ENCODE measurements around the gene LBH. TPM values are rescaled to one million over a fixed set of nuclear protein-coding genes. Genes with fewer than 3 reads are reported as not detected.

Gene LBH
- total and polyA plus RNA-seq, 2 of the 13 experiments (the other 11 are each of a cell fraction or from before 2014, with no cell fraction given) = 0.09 to 0.25 TPM

DNA sequence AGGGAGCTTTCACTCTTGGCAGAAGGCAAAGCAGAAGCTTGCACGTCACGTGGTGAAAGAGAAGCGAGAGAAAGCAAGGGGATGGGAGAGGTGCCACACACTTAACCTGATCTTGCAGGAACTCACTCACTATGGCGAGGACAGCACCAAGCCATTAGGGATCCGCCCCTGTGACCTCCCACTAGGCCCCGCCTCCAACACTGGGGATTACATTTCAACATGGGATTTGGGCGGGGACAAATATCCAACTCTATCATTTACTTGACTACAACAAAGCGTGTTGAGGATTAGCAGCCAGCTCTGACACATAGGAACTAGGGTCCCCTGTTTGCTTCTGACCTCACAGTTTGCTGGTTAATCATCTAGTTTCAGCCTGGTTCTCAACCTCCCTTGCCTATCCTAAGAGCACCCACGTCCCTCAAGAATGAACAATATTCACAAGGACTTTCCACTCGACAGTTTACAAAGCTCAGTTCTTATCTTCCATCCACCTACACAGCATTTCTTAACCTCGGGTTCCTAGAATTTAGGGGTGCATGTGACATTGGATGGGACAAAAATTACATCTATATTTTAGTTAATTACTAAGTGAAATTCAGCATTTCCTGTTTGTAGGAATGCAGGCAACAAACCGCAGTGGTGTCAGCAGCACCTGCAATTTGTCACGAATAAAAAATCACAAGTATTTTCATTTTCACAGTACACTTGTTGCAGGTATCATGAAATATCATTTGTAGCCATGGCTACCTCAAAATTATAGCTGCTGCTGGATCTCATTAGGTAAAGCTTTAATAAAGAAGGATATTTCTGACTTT is 36.0 kb downstream of the LBH start:
- Histone ChIP-seq H4K20me1 (ENCODE audit: insufficient read depth, low read length) (no peaks in the 10 kb centered on the region), H3K36me3 (replicated peaks in 1 of 2; ENCODE audit: control insufficient read depth in 1 of 2, insufficient read depth in 2 of 2, low read length in 2 of 2) (no peaks in the 10 kb centered on the region), H3K4me2 (ENCODE audit: low read depth, low read length) (no peak overlapping the region), H3K9ac (ENCODE audit: insufficient read depth, low read depth, low read length) (no peak overlapping the region), H3K27me3 (ENCODE audit: control insufficient read depth in 1 of 2, insufficient read depth in 2 of 2, low read length in 2 of 2) (peaks cover 0 to 28% of the 10 kb centered on the region in 2 experiments; a peak in 3 of 5 replicates), H3K27ac (ENCODE audit: extremely low read length, insufficient read depth, low read length) (no peak overlapping the region), H3K4me1 (ENCODE audit: insufficient read depth, low read length) (no peaks in the 10 kb centered on the region), H3K9me3 (ENCODE audit: low read length) (no peaks in the 10 kb centered on the region), H3K4me3 (replicated peaks in 1 of 3; ENCODE audit: insufficient read depth in 1 of 3, low read depth in 2 of 3, low read length in 3 of 3) (no peak overlapping the region), H3K79me2 (ENCODE audit: insufficient read depth, low read length) (no peaks in the 10 kb centered on the region), H2AFZ (ENCODE audit: low read length) (no peak overlapping the region)
- BruUV-seq (replicated peaks) = no TSS peak
- TF ChIP-seq ZNF850 (CRISPR knock-in tag; conservative IDR thresholded peaks at IDR 0.05) (no peak), MTF2 (CRISPR knock-in tag; IDR thresholded peaks at IDR 0.05; ENCODE audit: borderline replicate concordance) (no peak), HDAC2 (CRISPR knock-in tag; IDR thresholded peaks at IDR 0.05) (no peak), ZNF792 (CRISPR knock-in tag; IDR thresholded peaks at IDR 0.05) (no peak), NR3C1 (CRISPR knock-in tag; IDR thresholded peaks at IDR 0.05) (no peak), GTF2F1 (IDR thresholded peaks at IDR 0.05; ENCODE audit: low read length) (no peak), POLR2AphosphoS2 (IDR thresholded peaks at IDR 0.05; ENCODE audit: low read depth, low read length) (no peak), ZNF10 (CRISPR knock-in tag; IDR thresholded peaks at IDR 0.05; ENCODE audit: borderline replicate concordance, low read depth) (no peak), ZNF335 (CRISPR knock-in tag; IDR thresholded peaks at IDR 0.05) (no peak), BORCS8-MEF2B (CRISPR knock-in tag; IDR thresholded peaks at IDR 0.05) (no peak), ZC3H4 (CRISPR knock-in tag; IDR thresholded peaks at IDR 0.05; ENCODE audit: borderline replicate concordance) (no peak), ZSCAN20 (CRISPR knock-in tag; IDR thresholded peaks at IDR 0.05; ENCODE audit: borderline replicate concordance) (no peak), ELF1 (CRISPR knock-in tag; IDR thresholded peaks at IDR 0.05) (no peak), ZNF713 (CRISPR knock-in tag; IDR thresholded peaks at IDR 0.05) (no peak)
- TF ChIP-seq, protein P1, sequence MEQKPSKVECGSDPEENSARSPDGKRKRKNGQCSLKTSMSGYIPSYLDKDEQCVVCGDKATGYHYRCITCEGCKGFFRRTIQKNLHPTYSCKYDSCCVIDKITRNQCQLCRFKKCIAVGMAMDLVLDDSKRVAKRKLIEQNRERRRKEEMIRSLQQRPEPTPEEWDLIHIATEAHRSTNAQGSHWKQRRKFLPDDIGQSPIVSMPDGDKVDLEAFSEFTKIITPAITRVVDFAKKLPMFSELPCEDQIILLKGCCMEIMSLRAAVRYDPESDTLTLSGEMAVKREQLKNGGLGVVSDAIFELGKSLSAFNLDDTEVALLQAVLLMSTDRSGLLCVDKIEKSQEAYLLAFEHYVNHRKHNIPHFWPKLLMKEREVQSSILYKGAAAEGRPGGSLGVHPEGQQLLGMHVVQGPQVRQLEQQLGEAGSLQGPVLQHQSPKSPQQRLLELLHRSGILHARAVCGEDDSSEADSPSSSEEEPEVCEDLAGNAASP (CRISPR knock-in tag; IDR thresholded peaks at IDR 0.05; ENCODE audit: borderline replicate concordance) = no peak
- TF ChIP-seq, protein P2, sequence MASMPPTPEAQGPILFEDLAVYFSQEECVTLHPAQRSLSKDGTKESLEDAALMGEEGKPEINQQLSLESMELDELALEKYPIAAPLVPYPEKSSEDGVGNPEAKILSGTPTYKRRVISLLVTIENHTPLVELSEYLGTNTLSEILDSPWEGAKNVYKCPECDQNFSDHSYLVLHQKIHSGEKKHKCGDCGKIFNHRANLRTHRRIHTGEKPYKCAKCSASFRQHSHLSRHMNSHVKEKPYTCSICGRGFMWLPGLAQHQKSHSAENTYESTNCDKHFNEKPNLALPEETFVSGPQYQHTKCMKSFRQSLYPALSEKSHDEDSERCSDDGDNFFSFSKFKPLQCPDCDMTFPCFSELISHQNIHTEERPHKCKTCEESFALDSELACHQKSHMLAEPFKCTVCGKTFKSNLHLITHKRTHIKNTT (CRISPR knock-in tag; IDR thresholded peaks at IDR 0.05) = no peak
- TF ChIP-seq, protein P3, sequence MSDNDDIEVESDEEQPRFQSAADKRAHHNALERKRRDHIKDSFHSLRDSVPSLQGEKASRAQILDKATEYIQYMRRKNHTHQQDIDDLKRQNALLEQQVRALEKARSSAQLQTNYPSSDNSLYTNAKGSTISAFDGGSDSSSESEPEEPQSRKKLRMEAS (IDR thresholded peaks at IDR 0.05) = no peak
- TF ChIP-seq, protein P4, sequence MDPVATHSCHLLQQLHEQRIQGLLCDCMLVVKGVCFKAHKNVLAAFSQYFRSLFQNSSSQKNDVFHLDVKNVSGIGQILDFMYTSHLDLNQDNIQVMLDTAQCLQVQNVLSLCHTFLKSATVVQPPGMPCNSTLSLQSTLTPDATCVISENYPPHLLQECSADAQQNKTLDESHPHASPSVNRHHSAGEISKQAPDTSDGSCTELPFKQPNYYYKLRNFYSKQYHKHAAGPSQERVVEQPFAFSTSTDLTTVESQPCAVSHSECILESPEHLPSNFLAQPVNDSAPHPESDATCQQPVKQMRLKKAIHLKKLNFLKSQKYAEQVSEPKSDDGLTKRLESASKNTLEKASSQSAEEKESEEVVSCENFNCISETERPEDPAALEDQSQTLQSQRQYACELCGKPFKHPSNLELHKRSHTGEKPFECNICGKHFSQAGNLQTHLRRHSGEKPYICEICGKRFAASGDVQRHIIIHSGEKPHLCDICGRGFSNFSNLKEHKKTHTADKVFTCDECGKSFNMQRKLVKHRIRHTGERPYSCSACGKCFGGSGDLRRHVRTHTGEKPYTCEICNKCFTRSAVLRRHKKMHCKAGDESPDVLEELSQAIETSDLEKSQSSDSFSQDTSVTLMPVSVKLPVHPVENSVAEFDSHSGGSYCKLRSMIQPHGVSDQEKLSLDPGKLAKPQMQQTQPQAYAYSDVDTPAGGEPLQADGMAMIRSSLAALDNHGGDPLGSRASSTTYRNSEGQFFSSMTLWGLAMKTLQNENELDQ (CRISPR knock-in tag; IDR thresholded peaks at IDR 0.05; ENCODE audit: borderline replicate concordance) = no peak
- intact Hi-C loops (cut with micrococcal nuclease; ENCODE audit: unreplicated experiment) = no loop called here
- ATAC-seq (no peak), DNase-seq (ENCODE audit: low spot score) (no peak), FAIRE-seq (no peak)
- ChIA-PET POLR2A (no interaction called here), CTCF (ENCODE audit: low intra/inter-chr PET ratio, low total read pairs) (no interaction called here)
- in situ Hi-C loops (cut with HindIII; ENCODE audit: extremely low pct_ligation_motif_present, low pct_unique_long_range_greater_than_20kb) = no loop called here
- 25% methylated on average over 13 of the region's 13 CpGs for WGBS (ENCODE audit: low lambda C conversion rate)
